Measurements from ENCODE around the gene CCDC78.
"Not testable (repeated sequence)": the region's sequence is repeated elsewhere in the genome, so short reads cannot be mapped to it uniquely, and the experiment has no call there.

CCDC78 gene

DNA sequence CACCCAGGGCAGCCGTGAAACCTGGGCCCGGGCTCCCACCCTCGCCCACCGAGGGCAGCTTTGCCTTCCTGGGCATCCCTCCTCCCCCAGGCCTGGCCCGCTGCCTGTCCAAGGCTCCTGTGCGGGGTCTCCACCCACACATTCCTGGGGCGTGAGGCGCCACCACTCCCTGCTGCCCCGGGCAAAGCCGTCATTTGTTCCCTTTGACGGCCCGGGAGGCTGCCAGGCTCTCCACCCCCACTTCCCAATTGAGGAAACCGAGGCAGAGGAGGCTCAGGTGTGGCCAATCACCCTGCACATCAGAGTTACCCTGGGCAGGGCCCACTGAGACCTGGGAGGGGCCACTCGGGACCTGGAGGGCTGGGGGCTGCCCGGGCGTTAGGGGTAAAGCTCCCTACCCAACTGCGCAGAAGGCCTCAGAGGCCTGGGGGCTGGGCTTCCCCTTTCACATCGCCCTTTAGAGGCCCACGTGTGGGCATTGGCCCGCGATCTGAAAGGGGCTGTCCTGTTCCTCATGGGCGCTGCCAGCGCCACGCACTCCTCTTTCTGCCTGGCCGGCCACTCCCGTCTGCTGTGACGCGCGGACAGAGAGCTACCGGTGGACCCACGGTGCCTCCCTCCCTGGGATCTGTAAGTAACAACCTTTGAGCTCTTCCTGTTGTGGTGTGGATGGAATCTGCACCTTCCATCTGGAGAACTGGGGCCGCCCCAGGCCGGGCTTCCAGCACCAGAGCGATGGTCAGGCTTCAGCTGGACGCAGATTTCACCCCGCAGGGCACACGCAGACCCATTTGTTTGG lies 34.5 kb upstream of the CCDC78 start, which contains the start of gene MSLN:
Gene MSLN (plus strand): TSS at position 190 of the 799 bp plus-strand sequence. CDS start 1,947 bp downstream, outside the sequence.
- no peak for DNase-seq

DNA sequence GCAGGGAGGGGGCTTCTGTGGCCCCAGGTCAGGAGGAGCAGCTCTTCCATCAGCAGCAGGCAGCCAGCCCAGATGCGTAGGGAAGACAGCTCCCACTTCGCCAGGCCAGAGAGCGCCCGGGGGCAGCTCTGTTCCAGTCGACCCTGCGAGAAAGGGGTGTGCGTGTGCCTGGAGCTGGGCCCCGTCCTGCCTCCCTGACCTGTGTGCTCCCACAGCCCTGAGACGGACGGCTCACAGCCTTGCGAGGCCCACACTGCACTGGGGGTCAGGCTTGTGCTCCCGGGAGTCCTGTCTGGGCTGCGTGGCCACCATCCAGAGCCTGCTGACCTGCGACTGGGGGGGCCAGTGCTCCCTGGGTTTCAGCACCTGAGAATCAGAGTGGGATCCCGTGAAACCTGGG lies 33.8 kb upstream of the CCDC78 start:
- no peak for DNase-seq

DNA sequence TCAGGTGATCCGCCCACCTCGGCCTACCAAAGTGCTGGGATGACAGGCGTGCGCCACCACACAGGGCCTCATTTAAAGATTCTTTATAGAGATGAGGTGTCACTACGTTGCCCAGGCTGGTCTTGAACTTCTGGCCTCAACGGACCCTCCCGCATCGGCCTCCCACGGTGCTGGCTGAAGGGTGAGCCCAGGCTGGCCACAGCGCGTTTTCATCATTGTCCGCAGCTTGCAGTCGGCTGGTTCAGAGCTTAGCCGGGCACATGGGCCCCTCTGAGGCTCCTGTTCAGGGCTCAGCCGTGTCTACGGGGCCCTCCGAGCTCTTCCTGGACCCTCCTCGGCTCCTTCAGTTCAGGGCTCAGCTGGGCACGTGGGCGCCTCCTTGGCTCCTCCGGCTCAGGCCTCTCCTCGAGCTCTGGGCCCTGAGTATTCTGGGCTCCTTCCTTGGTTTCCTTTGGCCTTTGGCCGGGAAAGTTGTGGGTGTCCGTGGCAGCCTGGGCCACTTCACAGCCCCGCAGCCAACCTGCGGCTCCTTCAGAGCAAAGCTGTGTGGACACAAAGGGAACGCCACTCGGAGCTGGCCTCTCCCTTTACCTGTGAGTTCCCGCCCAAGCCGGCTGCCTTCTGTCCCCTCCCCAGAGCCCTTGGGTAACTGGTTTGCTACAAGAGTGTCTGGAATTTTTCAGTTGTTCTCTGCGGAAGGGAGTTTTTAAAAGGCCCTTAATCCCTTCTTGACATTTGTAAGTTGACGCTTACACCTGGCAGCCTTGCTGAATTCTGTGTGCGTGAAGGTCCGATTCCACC lies 33.1 kb upstream of the CCDC78 start:
- no peak for DNase-seq

DNA sequence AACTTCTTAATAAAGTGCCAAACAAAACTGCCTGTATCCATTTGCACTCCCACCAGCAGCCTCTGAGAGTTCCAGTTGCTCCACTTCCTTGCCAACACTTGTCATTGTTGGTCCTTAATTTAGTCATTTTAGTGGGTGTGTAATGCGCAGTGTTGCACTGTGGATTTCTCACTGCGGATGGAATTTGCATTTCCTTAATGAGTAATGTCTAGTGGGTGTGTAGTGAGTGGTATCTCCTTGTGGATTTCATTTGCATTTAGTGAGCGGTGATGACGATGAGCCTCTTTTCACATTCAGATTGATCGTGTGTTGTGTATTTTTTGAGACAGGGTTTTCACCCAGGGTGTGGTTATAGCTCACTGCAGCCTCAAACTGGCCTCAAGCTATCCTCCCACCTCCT lies 30.2 kb upstream of the CCDC78 start:
- DNase-seq: no peak

DNA sequence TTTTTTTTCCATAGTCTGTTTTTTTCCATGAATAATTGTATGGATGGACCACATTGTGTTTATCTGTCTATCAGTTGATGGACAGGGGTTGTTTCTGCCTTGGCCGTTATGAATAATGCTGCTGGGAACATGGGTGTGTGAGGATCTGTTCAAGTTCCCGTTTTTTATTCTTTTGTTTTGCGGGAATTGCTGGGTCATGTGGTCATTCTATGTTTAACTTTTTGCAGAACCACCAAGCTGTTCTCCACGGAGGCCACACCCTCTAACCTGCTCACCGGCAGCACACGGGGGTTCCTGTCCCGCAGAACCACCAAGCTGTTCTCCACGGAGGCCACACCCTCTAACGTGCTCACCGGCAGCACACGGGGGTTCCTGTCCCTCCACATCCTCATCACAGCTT lies 28.4 kb upstream of the CCDC78 start:
- no peak for DNase-seq

DNA sequence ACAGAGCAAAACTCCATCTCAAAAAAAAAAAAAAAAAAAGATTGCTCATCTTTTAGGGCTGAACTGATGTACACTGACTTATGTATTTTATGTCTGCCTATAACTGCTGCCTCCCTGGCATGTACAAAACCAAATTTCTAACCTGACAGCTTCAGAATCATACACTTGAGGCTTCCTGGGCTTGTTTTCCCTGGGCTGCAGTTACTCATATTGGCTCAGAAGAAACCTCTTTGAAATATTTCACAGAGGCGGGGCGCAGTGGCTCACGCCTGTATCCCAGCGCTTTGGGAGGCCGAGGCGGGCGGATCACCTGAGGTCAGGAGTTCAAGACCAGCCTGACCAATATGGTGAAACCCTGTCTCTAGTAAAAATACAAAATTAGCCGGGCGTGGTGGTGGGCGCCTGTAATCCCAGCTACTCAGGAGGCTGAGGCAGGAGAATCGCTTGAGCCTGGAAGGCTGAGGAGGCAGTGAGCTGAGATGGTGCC lies 27.9 kb upstream of the CCDC78 start:
- not testable (repeated sequence) for DNase-seq

DNA sequence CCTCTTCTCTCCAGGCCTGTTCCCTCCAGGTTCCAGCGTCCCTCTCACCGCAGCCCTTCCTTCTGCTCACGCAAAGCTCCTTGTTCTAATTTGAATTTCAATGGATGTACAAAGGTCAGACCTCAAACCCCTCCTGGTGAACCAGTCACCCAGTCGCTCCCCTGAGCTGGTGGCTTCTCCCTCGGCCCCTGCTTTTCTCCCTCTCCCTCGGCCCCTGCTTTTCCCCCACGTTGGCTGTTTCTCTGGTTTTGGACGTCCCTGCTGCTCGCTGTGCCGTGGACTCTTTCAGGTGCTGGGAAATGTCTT lies 25.7 kb upstream of the CCDC78 start:
- DNase-seq: no peak

DNA sequence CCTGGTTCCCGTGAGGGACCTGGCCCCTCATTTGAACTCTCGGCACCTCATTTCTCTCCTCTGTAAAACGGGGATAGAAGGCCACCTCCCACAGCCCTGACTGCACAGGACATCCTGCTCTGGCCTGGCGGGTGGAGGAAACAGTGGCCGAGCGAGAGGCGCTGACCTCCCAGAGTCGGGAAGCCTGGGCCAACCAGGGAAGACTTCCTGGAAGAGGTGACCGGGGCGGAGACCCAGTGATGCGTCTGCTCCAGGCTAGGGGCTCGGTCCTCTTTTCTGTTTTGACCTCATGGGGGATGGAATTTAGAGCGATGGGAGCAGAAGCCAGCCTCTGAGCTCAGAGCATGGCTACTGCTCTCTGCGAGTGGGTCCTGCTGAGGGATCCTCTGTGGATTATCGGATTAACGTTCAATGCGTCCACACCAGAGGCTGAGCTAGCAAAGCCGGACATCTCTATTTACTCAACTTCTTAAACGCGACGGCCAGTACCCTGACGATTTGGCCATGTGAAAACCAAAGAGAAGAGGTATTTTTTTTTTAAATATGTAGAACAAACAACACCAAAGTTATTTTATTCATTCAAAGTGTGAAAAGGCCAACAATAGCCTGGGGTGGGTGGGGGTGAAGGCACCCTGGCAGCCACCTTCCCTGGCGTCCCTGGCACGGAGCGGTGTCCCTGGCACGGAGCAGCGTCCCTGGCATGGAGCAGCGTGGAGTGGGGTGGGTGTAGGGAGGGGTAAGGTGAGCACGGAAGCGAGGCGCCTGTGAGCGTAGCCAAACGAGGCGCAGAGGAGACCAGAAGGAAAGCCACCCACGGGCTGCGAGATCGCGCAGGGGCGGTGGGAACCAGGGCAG lies 25.1 kb upstream of the CCDC78 start:
- DNase-seq: no peak

DNA sequence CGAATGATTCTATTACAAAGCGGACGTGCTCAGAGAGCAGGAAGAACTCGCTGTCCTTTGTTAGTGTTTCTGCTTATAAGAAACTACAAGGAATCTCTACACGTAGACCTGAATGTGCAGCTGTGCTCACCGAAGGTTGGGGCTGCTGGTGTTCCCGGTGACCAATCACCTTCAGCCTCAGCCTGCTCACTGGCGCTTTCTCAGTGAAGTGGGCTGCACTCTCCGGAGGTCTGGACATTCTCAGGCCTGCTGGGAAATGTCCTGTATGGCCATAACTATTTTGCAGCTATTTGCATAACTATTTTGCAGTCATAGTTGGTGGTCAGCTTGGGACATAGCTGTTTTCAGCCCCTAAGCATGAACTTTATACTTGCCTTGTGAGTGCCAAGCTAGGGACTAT lies 24.2 kb upstream of the CCDC78 start:
- no peak for DNase-seq

DNA sequence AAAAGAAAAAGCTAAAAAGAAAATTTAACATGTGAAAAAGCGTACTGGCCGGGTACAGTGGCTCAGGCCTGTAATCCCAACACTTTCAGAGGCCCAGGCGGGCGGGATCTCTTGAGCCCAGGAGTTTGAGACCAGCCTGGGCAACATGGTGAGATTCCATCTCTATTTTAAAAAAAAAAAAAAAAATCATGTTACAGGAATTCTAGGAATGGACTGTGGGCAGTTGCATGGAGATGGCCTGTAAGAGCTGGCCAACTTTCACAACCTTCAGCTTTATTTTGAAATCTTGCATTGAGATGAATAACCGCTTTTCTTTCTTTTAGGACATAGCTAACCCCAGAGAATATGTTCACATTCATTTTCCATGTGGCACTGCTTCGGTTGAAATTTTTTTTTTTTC lies 22.8 kb upstream of the CCDC78 start:
- DNase-seq: no peak

DNA sequence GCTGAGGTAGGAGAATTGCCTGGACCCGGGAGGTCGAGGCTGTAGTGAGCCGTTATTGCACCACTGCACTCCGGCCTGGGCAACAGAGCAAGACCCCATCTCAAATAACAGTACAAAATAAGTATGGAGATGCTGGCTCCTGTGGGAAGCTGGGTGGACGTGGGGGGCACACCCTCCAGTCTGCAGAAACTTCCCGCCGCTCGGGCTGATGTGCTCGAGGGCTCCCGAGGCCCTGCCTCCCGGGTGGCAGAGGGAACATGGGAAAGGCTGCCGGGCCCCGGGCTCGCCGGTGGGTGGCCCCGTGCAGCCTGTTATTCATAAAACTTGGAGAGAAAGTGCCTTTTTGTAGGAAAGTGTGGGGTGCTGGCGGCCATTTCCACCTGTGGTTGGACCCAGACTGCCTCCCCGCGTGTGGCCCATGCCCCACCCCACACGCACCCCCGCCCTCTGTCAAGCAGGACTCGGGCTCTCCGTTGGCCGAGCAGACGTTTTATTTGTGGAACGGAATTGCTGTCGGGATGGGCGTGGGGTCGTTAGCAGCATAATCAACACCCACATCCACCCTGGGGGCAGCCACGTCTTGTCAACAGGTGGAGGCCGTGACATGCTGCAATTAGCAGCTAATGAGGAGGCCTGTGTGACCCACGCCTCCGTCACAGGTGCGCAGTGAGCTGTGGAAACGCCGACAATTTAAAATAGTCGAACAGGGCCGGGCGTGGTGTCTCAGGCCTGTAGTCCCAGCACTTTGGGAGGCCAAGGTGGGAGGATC lies 21.9 kb upstream of the CCDC78 start:
- no peak for DNase-seq

DNA sequence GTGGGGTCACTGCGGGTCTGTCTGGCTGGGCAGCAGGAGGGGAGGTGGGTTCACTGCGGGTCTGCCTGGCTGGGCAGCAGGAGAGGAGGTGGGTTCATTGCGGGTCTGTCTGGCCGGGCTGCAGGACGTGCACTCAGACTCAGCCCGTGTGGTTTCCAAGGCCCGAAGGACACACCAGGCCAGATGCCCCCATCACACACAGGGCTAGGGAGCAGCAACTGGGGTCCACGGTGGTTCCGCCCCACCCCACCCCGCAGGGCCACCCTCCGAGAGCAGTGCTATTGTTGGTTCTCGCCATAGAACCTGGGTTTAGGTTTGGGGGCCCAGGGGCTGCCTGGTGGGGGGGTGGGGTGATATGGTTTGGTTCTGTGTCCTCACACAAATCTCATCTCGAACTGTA lies 20.4 kb upstream of the CCDC78 start:
- no peak for DNase-seq

DNA sequence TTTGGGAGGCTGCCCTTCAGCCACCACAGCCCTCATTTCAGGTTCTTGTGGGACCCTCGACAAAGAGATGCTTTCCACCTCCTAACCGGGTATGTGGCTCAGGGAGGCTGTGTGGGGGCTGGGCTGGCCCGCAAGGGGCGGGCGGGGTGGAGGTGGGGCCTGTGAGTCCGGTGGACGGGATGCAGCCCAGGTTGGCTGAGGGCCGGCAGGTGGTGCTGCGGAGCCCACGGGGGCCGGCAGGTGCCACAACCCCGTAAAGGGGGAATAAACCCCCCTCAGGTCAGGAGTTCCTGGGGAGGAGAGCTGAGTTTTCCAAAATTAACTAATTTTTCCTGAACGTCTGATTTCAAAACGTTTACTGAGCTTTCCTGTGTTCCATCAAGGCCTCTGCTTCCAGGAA lies 19.5 kb upstream of the CCDC78 start:
- DNase-seq: no peak

DNA sequence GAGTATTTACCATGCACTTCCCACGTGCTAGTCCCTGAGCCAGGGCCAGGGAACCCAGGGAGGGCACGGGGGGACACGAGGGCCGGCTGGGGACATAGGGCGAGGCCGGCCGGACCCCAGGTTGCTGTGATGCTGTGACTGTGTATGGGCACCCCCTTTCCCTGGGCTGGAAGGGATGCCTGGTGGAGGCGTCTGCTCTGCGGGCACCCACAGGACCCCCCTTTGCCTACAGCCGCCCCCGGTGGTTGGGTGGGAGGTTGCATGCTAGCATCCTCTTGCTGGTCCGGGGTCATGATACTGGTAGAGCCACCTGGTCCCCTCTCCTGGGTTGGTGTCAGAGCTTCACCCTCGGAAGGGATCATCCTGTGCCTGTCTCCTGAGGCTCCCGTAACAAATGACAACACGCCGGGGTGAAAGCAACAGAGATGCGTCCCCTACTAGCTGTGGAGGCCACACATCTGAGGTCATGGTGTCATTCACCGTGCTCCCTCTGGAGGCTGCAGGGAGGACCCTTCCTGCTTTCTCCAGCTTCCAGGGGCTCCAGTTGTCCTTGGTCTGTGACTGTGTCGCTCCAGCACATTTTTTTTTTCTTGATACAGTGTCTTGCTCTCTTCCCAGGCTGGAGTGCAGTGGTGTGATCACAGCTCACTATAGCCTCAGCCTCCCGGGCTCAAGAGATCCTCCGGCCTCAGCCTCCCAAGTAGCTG lies 17.7 kb upstream of the CCDC78 start:
- DNase-seq: no peak

DNA sequence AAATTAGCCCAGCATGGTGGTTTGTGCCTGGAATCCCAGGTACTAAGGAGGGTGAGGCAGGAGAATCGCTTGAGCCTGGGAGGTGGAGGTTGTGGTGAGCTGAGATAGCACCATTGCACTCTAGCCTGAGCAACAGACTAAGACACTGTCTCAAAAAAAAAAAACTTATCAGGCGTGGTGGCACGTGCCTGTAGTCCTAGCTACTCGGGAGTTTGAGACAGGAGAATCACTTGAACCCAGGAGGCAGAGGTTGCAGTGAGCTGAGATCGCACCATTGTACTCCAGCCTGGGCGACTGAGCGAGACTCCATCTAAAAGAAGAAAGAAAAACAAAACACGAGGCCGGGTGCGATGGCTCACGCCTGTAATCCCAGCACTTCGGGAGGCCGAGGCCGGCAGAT lies 16.7 kb upstream of the CCDC78 start:
- DNase-seq: not testable (repeated sequence)

DNA sequence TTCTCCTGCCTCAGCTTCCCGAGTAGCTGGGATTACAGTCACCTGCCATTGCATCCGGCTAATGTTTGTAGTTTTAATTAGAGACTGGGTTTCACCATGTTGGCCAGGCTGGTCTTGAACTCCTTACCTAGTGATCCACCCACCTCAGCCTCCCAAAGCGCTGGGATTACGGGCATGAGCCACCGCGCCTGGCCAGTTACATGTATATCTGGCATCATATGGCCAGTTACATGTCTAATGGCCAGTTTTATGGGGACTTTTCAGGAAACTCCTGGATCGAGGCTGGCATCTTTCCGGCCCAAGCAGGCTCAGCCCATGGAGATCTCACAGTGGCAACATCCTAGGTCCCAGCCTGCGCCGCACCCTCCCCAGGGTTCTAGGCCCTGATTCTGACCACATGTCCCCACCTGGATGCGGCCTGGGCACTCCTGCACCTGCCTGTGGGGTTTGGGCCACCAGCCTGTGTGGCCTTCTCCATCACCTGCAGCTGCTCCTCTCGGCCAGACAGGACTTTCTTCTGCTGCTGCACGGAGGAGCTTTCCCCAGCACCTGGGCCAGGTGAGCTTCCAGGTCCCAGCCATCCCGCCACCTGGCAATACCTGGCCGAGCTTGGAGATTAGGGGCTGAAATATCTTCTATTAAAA lies 15.9 kb upstream of the CCDC78 start:
- DNase-seq: no peak

DNA sequence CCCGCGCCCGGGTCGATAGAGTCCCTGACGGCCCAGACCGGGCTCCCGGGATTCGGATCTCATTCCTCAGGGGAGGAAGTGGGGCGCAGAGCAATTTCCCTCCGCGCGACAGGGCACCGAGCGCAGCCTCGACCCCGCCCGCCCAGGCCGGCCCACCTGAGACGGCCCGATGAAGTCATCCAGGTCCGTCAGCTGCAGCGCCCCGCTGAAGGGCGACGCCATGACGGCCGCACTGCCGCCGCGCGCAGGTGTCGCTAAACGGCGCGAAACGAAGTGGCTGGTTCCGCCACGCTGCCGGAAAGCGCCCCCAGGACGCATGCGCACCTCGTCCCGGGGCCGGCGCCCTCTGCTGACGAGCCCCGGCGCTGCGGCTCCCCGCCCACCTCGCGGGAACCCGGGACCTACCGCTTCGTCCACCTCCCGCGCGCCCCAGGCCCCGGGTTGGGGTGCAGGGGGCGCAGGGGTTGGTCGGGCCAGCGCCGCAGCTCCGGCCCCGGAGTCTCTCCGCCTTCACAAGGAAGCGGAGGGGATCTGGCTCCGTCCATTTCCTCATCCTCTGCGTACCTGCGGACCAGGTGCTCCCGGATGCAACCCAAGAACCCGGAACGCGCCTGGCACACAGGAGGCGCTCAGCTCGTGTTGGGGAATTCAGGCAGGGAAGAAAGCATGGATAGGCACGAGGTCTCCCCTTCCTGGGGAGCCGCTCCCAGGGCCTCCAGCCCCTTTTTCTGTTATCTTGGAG lies 14.7 kb upstream of the CCDC78 start, which contains the start of gene CIAO3:
Gene CIAO3 (minus strand): TSS at position 234 of the 742 bp plus-strand sequence. CDS start 12 bp downstream, at position 222.
- peak; percentile 97 for DNase-seq

DNA sequence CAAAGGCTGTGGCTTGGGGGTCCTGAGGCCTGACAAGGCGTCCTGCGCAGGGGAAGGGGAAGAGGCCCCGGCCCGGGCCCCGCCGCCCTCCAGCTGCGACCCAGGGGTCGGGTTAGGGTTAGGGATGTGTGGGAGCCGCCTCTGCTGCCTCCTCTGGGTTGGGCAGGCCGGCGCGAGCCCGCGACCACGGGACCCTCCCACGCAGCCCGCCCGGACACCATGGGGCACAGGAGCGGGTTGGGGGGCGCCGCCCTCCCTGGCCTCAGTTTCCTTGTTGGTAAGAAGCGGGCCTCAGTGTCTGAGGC lies 14.2 kb upstream of the CCDC78 start:
- DNase-seq: no peak

DNA sequence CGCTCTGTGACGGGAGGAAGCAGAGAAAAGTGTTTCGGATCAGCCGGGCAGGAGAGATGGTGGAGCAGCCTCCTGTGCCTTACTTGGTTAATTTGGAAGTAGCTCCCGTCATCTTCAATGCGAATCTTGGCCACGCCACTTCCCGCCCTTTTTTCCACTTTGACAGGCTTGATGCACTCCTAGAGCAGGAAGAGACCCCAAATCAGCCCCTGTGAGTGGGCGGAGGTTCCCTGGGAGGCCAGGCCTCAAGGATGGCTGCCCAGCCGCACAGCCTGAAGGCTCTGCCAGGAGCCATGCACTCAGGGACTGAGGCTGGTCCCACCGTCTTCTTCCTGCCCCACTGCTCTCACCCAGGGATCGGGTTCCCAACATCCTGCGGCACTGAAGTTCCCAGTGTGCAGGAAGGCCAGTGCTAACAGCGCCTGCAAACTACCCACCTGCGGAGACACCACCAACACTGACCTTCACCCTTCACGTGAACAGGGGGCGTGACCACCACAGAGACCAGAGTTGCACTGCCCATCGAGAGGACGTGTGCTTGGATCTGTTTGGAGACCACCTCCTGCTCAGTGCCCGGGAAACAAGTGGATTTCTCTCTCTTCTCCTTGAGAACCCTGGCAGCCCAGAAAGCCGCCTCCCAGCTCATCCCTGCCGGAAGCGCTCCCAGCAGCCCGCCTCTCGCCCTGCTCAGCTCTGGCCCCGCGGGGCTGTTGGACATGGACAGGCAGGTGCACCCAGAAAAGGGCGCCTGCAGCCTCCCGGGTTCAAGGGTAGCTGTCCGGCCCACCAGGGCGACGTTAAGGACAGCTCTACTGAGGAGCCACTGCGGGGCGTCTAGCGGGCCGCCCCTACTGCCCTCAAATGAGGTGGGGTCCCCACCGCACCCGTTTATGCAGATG lies 13.6 kb upstream of the CCDC78 start:
- no peak for DNase-seq
